HepG2 (cell line): Measurements from ENCODE around the gene PDE9A. TPM values are rescaled to one million over a fixed set of nuclear protein-coding genes. Genes with fewer than 3 reads are reported as not detected.

Source experiments
- AGO2 ChIP-seq: fragments of 200-400 bp; formaldehyde crosslinking; optimal IDR thresholded peaks from 2 replicates; pipeline ENCODE3; 2017; ENCODE audit warnings: mild to moderate bottlenecking, low read depth, low read length, moderate library complexity
- ARID2 ChIP-seq: sonication (generic); formaldehyde crosslinking; IDR thresholded peaks from 2 replicates; pipeline ENCODE4 v1.8.1; 2022; ENCODE audit warnings: mild to moderate bottlenecking, missing genetic modification reagents, borderline replicate concordance
- ARNTL ChIP-seq: sonication (generic); formaldehyde crosslinking; IDR thresholded peaks from 2 replicates; pipeline ENCODE4 v1.4.0; 2020; ENCODE audit warnings: mild to moderate bottlenecking, missing genetic modification reagents
- BORCS8-MEF2B ChIP-seq: sonication (generic); formaldehyde crosslinking; IDR thresholded peaks from 2 replicates; pipeline ENCODE4 v1.8.0; 2022; ENCODE audit warnings: mild to moderate bottlenecking, missing genetic modification reagents
- CBX1 ChIP-seq: IDR thresholded peaks from one replicate; pipeline ENCODE4 v1.6.1; 2016; ENCODE audit warnings: antibody characterized with exemption, low read depth
- KDM2A ChIP-seq: sonication (generic); formaldehyde crosslinking; IDR thresholded peaks from 2 replicates; pipeline ENCODE4 v1.4.0; 2020; ENCODE audit warnings: low read depth, missing genetic modification reagents, borderline replicate concordance
- KMT2B ChIP-seq: IDR thresholded peaks from 2 replicates; pipeline ENCODE4 v1.6.1; 2016; ENCODE audit warnings: missing genetic modification reagents, missing compliant biosample characterization
- NBN ChIP-seq: fragments of 450-650 bp; conservative IDR thresholded peaks from 2 replicates; pipeline ENCODE4 v1.6.1; 2017
- PCBP2 ChIP-seq: fragments of 200-400 bp; formaldehyde crosslinking; optimal IDR thresholded peaks from 2 replicates; pipeline ENCODE3; 2018; ENCODE audit warnings: low read length, low read depth; ENCODE audit not compliant: poor library complexity, severe bottlenecking
- PLSCR1 ChIP-seq: sonication (generic); formaldehyde crosslinking; IDR thresholded peaks from 2 replicates; pipeline ENCODE4 v1.5.0; 2020; ENCODE audit warnings: missing genetic modification reagents, mild to moderate bottlenecking, borderline replicate concordance
- RBFOX2 ChIP-seq: fragments of 200-400 bp; formaldehyde crosslinking; IDR thresholded peaks from 2 replicates; pipeline ENCODE4 v1.6.1; 2017; ENCODE audit warnings: low read depth, mild to moderate bottlenecking, low read length
- REPIN1 ChIP-seq: sonication (generic); formaldehyde crosslinking; IDR thresholded peaks from 2 replicates; pipeline ENCODE4 v1.8.0; 2022; ENCODE audit warnings: missing genetic modification reagents, low read depth, mild to moderate bottlenecking, borderline replicate concordance
- SALL2 ChIP-seq: sonication (generic); formaldehyde crosslinking; IDR thresholded peaks from 2 replicates; pipeline ENCODE4 v1.8.1; 2023; ENCODE audit warnings: mild to moderate bottlenecking, missing genetic modification reagents, inconsistent platforms
- SNAI1 ChIP-seq: sonication (generic); formaldehyde crosslinking; IDR thresholded peaks from 2 replicates; pipeline ENCODE4 v1.5.0; 2020; ENCODE audit warnings: mild to moderate bottlenecking, missing genetic modification reagents, borderline replicate concordance
- SNAPC5 ChIP-seq: sonication (generic); formaldehyde crosslinking; IDR thresholded peaks from 2 replicates; pipeline ENCODE4 v1.8.1; 2023; ENCODE audit warnings: mild to moderate bottlenecking, missing genetic modification reagents, borderline replicate concordance
- TRIM22 ChIP-seq: fragments of 450-650 bp; IDR thresholded peaks from 2 replicates; pipeline ENCODE4 v1.6.1; 2017
- ZBTB1 ChIP-seq: sonication (generic); formaldehyde crosslinking; IDR thresholded peaks from 2 replicates; pipeline ENCODE4 v1.4.0; 2020; ENCODE audit warnings: missing genetic modification reagents, borderline replicate concordance
- ZC3H13 ChIP-seq: sonication (generic); formaldehyde crosslinking; IDR thresholded peaks from 2 replicates; pipeline ENCODE4 v1.8.1; 2023; ENCODE audit warnings: mild to moderate bottlenecking, missing genetic modification reagents, moderate library complexity
- ZNF772 ChIP-seq: sonication (generic); formaldehyde crosslinking; IDR thresholded peaks from 2 replicates; pipeline ENCODE4 v1.5.0; 2020; ENCODE audit warnings: mild to moderate bottlenecking, missing genetic modification reagents
- ZNF839 ChIP-seq: sonication (generic); formaldehyde crosslinking; IDR thresholded peaks from 2 replicates; pipeline ENCODE4 v1.4.0; 2020; ENCODE audit warnings: missing genetic modification reagents, mild to moderate bottlenecking, borderline replicate concordance
- ZSCAN30 ChIP-seq: sonication (generic); formaldehyde crosslinking; IDR thresholded peaks from 2 replicates; pipeline ENCODE4 v1.5.0; 2020; ENCODE audit warnings: mild to moderate bottlenecking, missing genetic modification reagents
- polyA plus RNA-seq, 8 experiments: library from polyadenylated mRNA; depleted of rRNA in 3 of 8; stranded (reverse) in 7 of 8; unstranded in 1 of 8; fragments of >200 nt; fragmentation: Illumina TruSeq in 4 of 8; extraction: Trizol in 4 of 8; gene quantifications; 2 replicates each; pipeline versions ENCODE4 v1.2.1 to v1.2.3, GENCODE V29; 2011 to 2016; ENCODE audit warnings: low read depth in 4 of 8, missing spikeins in 1 of 8, mixed read lengths in 1 of 8; ENCODE audit not compliant: insufficient read depth in 1 of 8
- total RNA-seq, 5 experiments: library from RNA; depleted of rRNA; stranded (reverse); fragments of >200 nt; fragmentation: Illumina TruSeq; extraction: Trizol; gene quantifications; 2 replicates each; pipeline ENCODE4 v1.2.3, GENCODE V29; 2016; ENCODE audit warnings: low read depth in 1 of 5
- TF ChIP-seq, protein P1 (sequence below): sonication (generic); formaldehyde crosslinking; IDR thresholded peaks from 2 replicates; pipeline ENCODE4 v1.4.0; 2020; ENCODE audit warnings: missing genetic modification reagents
- TF ChIP-seq, protein P2 (sequence below), 2 experiments: sonication (generic) in 1 of 2; formaldehyde crosslinking in 1 of 2; IDR thresholded peaks; 2 replicates each; pipeline versions ENCODE4 v1.4.0 to v1.6.1; 2018 to 2020; ENCODE audit warnings: missing genetic modification reagents in 2 of 2, borderline replicate concordance in 1 of 2, low read depth in 1 of 2, mild to moderate bottlenecking in 1 of 2, missing biosample characterization in 1 of 2
- TF ChIP-seq, protein P3 (sequence below): sonication (generic); formaldehyde crosslinking; IDR thresholded peaks from 2 replicates; pipeline ENCODE4 v1.4.0; 2020; ENCODE audit warnings: missing genetic modification reagents

PDE9A gene
- total and polyA plus RNA-seq, 2 of the 13 experiments (the other 11 are each of a cell fraction or from before 2014, with no cell fraction given), result 4.6 to 19.7 TPM

- TF ChIP-seq ZNF772 (CRISPR knock-in tag) (0 out of 2 replicates have a peak, but pooled peaks have one; percentile 19), KDM2A (CRISPR knock-in tag) (no peak), ZC3H13 (CRISPR knock-in tag) (no peak), REPIN1 (CRISPR knock-in tag) (no peak), SNAI1 (CRISPR knock-in tag) (no peak), TRIM22 (no peak), ARNTL (CRISPR knock-in tag) (no peak), AGO2 (no peak), ARID2 (CRISPR knock-in tag) (no peak), PLSCR1 (CRISPR knock-in tag) (no peak), ZBTB1 (CRISPR knock-in tag) (no peak), KMT2B (no peak), PCBP2 (no peak), BORCS8-MEF2B (CRISPR knock-in tag) (no peak), RBFOX2 (no peak), NBN (no peak), SALL2 (CRISPR knock-in tag) (no peak), ZNF839 (CRISPR knock-in tag) (no peak), SNAPC5 (CRISPR knock-in tag) (no peak), CBX1 (no peak), ZSCAN30 (CRISPR knock-in tag) (no peak)
- TF ChIP-seq, protein P1, sequence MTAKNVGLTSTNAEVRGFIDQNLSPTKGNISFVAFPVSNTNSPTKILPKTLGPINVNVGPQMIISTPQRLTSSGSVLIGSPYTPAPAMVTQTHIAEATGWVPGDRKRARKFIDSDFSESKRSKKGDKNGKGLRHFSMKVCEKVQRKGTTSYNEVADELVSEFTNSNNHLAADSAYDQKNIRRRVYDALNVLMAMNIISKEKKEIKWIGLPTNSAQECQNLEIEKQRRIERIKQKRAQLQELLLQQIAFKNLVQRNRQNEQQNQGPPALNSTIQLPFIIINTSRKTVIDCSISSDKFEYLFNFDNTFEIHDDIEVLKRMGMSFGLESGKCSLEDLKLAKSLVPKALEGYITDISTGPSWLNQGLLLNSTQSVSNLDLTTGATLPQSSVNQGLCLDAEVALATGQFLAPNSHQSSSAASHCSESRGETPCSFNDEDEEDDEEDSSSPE (CRISPR knock-in tag), result no peak
- TF ChIP-seq, protein P2, sequence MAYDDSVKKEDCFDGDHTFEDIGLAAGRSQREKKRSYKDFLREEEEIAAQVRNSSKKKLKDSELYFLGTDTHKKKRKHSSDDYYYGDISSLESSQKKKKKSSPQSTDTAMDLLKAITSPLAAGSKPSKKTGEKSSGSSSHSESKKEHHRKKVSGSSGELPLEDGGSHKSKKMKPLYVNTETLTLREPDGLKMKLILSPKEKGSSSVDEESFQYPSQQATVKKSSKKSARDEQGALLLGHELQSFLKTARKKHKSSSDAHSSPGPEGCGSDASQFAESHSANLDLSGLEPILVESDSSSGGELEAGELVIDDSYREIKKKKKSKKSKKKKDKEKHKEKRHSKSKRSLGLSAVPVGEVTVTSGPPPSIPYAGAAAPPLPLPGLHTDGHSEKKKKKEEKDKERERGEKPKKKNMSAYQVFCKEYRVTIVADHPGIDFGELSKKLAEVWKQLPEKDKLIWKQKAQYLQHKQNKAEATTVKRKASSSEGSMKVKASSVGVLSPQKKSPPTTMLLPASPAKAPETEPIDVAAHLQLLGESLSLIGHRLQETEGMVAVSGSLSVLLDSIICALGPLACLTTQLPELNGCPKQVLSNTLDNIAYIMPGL (CRISPR knock-in tag; IDR thresholded peaks at IDR 0.05; ENCODE audit: borderline replicate concordance in 1 of 2, low read depth in 1 of 2), result 0 out of 4 replicates have a peak, but pooled peaks of 1 of the 2 experiments have one; percentile 19
- TF ChIP-seq, protein P3, sequence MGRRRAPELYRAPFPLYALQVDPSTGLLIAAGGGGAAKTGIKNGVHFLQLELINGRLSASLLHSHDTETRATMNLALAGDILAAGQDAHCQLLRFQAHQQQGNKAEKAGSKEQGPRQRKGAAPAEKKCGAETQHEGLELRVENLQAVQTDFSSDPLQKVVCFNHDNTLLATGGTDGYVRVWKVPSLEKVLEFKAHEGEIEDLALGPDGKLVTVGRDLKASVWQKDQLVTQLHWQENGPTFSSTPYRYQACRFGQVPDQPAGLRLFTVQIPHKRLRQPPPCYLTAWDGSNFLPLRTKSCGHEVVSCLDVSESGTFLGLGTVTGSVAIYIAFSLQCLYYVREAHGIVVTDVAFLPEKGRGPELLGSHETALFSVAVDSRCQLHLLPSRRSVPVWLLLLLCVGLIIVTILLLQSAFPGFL (CRISPR knock-in tag), result no peak
Observed at GRCh38 chr21:42724226-42724920, 71.0 kb downstream of the PDE9A start (continued).
